WERI-Rb-1 (cell line): ENCODE results near the gene KLHL6.
A peak's percentile ranks its signal among the peaks of the same experiment; 100 is the strongest.

Source experiments
- DNase-seq: peaks from one replicate; pipeline ENCODE4 v3.0.0-alpha.2; 2020
- H3K27ac ChIP-seq: fragments of 250-450 bp; sonication (Bioruptor Pico); 2 replicates; pipeline ENCODE4 v1.5.1; 2020; ENCODE audit warnings: mild to moderate bottlenecking, moderate library complexity
- H3K27me3 ChIP-seq: fragments of 250-450 bp; sonication (Bioruptor Pico); 2 replicates; pipeline ENCODE4 v1.5.1; 2021; ENCODE audit warnings: mild to moderate bottlenecking, low read depth, moderate library complexity; ENCODE audit not compliant: insufficient read depth, severe bottlenecking
- H3K36me3 ChIP-seq: fragments of 250-450 bp; sonication (Bioruptor Pico); 2 replicates; pipeline ENCODE4 v1.5.1; 2020; ENCODE audit warnings: mild to moderate bottlenecking, moderate library complexity
- H3K4me3 ChIP-seq: 2 replicates; pipeline ENCODE4 v1.5.1; 2011; ENCODE audit warnings: low read depth, mild to moderate bottlenecking, control low read depth, low read length
- H3K9me3 ChIP-seq: fragments of 250-450 bp; sonication (Bioruptor Pico); 2 replicates; pipeline ENCODE4 v1.5.1; 2021; ENCODE audit warnings: mild to moderate bottlenecking, moderate library complexity; ENCODE audit not compliant: severe bottlenecking
- CTCF ChIP-seq: IDR thresholded peaks from 2 replicates; pipeline ENCODE4 v1.5.1; 2011; ENCODE audit warnings: low read depth, mild to moderate bottlenecking, control low read depth, inconsistent platforms, low read length

Gene KLHL6

GRCh38 chr3:183508821-183509220 lies 46.7 kb downstream of the KLHL6 start:
- no peak overlapping the region for H3K4me3 ChIP-seq
- no peaks in the 10 kb centered on the region for H3K36me3 ChIP-seq
- H3K9me3 ChIP-seq: no peaks in the 10 kb centered on the region
- DNase-seq: no peak
- H3K27ac ChIP-seq: no peak overlapping the region
- TF ChIP-seq CTCF: no peak
- H3K27me3 ChIP-seq: no peaks in the 10 kb centered on the region

- H3K4me3 ChIP-seq: no peak overlapping the region
- H3K27ac ChIP-seq: no peak overlapping the region
- no peaks in the 10 kb centered on the region for H3K9me3 ChIP-seq
- H3K36me3 ChIP-seq: no peaks in the 10 kb centered on the region
- H3K27me3 ChIP-seq: no peaks in the 10 kb centered on the region
- no peak for TF ChIP-seq CTCF
- no peak for DNase-seq
Measured at GRCh38 chr3:183507551-183507950, 48.0 kb downstream of the KLHL6 start.

GRCh38 chr3:183506674-183507320 lies 48.7 kb downstream of the KLHL6 start:
- Histone ChIP-seq H3K4me3 (no peak overlapping the region), H3K36me3 (no peaks in the 10 kb centered on the region), H3K27me3 (no peaks in the 10 kb centered on the region), H3K9me3 (no peaks in the 10 kb centered on the region), H3K27ac (no peak overlapping the region)
- no peak for DNase-seq
- no peak for TF ChIP-seq CTCF

- TF ChIP-seq CTCF: no peak
- no peaks in the 10 kb centered on the region for H3K36me3 ChIP-seq
- no peak overlapping the region for H3K4me3 ChIP-seq
- DNase-seq: no peak
- no peaks in the 10 kb centered on the region for H3K27me3 ChIP-seq
- no peaks in the 10 kb centered on the region for H3K9me3 ChIP-seq
- no peak overlapping the region for H3K27ac ChIP-seq
Measured at GRCh38 chr3:183504597-183504996, 50.9 kb downstream of the KLHL6 start.

- Histone ChIP-seq H3K27ac (no peak overlapping the region), H3K36me3 (no peaks in the 10 kb centered on the region), H3K9me3 (no peaks in the 10 kb centered on the region), H3K27me3 (no peaks in the 10 kb centered on the region), H3K4me3 (no peak overlapping the region)
- TF ChIP-seq CTCF: peak; percentile 40
- DNase-seq: no peak
Measured at GRCh38 chr3:183503746-183504145, 51.8 kb downstream of the KLHL6 start.
